NCI-H345 (cell line): ENCODE data around the gene AANAT.
A peak's percentile ranks its signal among the peaks of the same experiment; 100 is the strongest.

Experiments used
- DNase-seq: peaks from one replicate; lab custom pipeline; 2025; lab: John Stamatoyannopoulos, UW

Gene AANAT

DNA sequence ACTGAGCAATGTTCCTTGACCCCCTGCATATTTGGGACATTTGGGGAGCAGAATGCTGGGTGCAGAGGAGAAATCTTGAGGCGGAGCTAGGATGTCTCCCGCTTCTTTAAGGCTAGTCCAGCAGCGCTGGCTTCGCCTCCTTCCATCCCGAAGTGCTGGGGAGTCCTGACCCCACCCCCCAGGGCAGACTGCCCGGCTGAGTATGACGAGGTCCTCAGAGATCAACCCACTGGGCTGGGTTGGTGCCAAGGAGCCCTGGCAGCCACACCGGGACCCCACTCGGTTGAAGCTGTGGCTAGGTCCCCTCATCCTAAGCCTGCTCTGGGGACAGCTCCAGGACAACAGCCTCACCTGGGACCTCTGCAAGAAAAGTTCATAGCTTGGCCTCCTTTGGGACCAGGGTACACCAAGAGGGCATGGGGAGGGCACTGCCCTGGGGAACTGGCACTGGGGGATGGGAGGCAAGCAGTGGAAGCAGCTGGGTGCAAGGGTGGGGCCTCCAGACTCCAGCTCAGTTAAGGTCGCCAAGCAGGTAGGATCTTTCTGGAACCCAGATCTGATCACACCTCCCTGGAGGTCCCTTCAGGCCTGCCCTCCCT is 22.8 kb downstream of the AANAT start:
- no peak for DNase-seq

DNA sequence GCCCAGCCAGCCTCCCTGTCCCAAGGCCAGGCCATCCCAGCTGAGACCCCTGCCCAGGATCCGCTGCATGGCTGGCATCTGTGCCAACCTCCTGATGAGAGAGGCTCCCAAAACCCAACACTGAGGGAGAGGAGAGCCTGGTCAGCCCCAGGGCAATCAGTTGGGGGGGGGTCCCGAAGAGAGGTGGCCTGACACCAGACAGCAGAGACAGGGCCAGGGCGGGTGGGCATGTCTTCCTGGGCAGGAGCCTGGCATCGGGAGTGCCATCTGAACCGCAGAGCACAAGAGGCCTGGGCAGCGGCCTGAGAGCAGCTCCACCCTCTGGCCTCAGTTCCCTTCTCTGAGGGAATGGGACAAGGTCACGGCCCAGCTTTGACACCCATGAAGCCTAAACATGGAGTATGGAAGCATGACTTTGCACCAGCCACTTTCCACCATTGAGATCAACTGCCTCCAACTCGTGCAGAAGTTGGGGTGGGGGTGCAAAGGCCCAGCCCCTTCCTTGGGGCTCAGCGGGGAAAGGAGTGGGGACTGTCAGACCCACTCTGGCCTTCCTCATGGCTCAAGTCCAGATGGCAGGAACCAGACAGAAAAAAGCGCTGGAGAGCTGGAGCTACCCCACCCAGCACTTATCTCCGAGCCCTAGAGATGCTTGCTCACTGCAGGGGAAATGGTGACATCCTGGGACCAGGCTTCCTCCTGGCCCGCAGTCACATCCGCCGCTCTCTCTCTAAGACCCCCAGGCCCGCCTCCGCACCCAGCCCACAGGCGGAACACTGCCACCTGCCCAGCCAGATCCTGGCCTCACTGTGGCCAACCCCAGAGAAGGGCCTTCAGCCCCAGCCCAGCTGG is 24.1 kb downstream of the AANAT start:
- DNase-seq: no peak

DNA sequence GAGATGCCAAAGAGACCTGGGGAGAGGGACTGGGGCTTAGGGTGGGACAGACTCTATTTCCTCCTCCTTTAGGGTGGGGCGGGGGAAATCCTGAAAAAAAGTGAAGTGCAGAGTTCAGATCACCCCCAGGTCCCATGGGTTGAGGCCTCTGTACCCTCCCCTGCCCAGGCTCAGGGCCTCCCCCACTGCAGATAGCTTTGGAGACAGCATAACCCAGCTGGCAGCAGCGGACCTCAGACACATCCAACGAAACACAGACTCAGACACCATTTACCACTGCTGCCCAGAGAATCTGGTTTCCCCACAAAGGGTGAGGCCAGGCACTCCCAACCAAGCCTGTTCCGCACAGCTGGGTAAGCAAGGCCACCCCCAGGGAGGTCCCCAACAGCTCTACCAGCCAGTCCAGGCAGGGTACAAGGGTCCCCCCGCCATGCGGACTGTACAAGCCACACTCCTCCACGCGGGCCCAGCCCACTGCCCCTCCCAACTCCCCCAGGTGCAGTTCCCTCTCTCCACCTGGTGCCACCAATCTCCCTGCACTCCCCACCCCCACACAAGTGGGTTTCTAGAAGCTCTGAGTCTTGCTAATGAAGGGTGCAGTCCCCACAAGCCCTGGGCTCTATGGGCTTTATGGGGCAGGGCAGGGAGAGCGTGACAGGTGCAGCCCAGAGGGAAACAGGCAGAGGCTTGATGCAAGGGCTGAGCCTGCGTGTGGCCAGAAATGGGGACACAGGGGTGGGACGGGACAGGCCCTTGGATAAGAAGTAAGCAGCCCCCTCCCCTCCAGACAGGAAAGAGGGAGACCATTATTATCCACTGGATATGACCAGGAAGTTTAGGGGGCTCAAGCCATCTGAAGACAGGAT is 25.0 kb downstream of the AANAT start:
- DNase-seq: no peak

DNA sequence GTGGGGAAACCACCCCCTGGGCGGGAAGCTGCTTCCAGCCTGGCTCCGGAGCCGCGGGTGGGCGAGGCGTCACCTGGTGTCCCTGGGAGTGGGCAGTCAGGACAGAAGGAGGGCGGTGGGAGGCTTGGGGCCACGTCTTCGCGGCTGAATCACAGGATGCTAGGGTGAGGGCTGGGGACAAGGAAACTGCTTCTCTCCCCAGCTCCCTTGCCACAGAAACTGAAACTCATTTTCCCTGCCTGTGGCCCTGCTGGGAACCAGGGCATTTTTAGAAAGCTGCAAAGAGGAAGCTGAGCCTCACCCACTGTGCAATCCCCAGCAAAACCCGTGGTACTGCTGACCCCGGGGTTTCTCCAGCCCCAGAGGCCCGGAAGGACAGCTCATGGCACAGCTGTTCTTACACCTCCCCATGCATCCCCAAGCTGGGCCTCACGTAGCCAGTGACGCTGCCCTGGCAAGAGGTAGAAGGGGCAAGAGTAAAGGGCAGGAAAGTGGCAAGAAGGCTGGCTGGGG is 25.6 kb downstream of the AANAT start:
- no peak for DNase-seq

DNA sequence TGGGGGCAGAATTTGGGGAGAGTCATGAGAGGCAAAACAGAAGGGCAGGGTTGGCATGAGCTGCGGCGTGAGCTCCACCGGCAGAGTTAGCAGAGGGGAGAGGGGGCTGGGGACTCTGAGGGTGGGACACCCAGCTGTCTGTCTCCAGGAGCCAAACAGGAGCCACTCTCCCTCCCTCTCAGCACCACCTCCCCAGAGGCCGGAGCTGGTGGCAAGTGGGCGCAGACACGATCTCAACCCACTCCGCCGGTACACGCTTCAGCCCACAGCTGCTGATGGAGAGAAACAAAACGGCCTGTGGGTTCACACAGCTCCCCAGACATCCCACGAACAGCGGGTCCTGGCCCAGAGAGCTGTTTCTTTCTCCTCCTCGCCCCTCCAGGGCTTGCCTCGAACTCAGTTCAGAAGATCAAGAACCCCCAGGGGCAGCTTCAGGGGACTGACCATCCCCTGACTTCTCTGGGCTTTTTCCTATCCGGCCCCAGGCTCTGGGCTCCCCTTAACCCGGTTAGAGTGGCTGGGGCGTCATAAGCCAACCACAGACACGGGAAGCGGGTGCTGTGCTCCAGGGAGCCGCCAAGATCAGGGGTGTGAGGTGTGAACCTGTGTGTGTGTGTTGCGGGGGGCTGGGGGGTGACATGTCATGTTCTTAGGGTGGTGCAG is 26.2 kb downstream of the AANAT start:
- no peak for DNase-seq

DNA sequence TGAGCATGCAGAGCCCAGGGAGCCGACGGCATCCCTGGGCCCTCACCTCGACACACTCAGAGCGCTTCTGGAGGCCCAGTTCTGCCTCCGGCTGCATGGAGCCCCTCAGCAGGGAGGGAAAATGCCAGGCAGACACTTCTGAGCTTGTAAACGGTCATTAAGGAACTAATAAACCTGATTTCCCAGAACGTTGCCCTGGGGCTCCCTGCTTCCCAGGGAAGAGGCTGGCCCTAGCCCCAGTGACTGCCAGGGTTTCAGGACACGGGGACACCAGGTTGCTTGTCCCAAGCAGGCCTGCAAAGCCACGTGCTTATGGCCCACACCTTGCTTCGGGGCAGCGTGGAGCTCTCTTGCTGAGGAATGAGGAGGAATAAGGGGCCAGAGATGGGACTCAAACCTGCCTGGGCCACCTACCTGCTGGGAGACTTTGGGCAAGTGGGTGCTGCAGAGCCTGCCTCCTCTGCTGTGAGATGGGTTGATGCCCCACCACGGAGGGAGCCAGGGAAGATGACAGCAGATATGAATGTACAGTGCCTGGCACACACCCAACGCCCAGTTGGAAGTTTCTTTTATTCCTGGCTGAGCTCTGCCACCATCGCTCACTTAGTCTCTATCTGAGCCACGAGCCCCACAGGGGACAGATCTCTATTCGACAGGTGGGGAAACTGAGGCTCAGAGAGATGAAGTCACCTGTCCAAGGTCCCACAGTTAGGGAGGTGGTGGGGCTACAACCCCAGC is 28.4 kb downstream of the AANAT start:
- DNase-seq: no peak

DNA sequence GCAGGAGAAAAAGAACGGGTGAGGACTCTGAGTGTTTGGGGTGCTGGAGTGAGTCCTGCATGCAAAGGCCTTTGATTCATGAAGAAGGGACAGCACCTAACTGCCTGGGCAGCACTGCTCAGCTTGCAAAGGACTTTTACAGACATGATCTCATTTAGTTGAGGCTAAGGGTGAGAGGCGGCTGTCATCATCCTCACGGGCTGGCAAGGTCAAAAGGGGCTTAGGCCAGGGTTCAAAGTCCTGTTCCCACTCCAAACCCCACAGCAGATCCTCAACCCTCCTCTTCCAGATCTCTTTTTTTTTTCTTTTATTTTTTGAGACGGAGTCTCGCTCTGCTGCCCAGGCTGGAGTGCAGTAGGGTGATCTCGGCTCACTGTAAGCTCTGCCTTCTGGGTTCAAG is 29.1 kb downstream of the AANAT start:
- no peak for DNase-seq

DNA sequence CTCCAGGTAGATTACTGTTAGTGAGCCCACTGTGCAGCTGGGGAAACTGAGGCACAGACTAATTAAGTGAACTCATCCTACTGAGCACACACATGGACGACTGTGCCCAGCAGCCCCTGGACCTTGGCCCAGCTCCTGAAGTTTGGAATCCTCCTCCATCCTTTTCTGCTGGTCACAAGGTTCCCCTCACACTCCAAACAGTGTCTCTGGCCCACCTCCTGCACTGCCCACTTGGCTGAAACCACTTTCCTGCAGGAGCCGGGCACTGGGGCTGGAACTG is 30.2 kb downstream of the AANAT start:
- DNase-seq: no peak

DNA sequence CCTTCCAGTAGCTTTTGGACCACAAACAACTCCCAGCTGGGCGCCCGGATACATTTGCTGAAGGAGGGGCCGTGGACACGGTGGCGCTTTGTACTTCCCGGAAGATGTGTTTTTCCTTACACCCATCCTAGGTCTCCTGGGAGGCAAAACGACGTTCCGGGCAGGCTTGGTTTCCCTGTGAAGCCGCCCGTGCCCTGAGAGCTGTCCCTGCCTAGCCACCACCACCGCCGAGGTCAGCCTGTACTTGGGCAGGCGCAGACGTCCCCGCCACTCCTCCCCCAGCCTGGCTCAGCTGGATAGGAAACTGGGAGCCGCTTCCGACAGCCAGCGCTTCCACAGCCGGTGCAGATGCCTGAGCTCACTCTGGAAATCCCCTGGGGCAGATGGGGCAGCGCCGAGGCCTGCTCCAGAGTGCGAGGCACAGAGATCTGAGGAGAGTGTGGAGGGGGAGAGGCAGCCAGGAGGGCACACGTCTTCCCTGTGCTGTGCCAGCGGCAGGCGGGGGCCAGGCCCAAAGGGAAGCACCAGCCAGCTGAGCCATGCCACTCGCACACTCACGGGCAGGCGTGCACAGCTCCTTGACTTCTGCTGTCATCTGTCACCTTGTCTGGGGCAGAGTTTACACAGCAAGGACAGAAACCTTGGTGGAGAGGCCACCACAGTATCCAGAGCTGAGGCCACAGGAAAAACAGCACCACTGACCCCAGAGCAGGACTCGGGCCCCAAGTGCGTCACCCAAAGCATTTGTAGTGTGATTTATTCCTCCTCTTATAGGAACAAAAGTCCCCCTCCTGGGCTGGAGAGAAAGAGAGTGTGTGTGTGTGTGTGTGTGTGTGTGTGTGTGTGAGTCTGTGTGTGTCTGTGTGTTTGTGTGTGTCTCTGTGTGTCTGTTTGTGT is 30.8 kb downstream of the AANAT start:
- no peak for DNase-seq

DNA sequence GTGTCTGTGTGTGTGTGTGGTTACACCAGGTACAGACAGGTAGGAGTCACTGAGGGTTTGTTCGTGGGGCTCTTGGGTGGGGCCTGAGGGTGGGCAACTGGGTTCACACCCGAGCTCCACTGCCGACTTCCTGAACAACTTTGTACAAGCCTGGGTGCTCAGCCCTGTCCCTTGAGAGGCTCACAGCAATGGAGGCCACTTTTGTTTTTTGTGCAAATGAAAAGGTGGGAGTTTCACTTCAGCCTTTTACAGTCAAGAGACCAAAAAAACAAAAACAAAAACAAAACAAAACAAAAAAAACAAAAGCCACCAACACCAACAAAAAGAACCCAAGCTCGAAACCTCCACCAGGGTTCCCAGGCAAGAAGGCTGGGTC is 31.5 kb downstream of the AANAT start:
- no peak for DNase-seq

DNA sequence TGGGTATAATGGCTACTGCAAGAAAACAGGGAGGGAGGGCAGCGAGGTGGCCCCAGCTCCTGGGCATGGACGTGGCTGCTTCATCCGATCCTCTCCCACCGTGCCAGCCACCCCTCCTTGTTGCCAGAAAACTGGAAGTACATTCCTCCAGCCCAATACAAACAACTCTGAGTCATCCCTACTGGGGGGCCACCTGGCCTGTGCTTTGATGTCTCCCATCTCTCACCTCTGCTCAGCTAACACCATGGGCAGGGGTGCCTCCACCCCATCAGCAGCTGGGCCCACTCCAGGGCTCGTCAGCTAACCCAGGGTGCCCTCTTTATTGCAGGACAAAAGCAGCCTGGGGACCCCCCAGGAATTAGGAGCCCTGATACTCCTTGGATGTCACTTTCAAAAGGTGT is 31.9 kb downstream of the AANAT start:
- DNase-seq: no peak

DNA sequence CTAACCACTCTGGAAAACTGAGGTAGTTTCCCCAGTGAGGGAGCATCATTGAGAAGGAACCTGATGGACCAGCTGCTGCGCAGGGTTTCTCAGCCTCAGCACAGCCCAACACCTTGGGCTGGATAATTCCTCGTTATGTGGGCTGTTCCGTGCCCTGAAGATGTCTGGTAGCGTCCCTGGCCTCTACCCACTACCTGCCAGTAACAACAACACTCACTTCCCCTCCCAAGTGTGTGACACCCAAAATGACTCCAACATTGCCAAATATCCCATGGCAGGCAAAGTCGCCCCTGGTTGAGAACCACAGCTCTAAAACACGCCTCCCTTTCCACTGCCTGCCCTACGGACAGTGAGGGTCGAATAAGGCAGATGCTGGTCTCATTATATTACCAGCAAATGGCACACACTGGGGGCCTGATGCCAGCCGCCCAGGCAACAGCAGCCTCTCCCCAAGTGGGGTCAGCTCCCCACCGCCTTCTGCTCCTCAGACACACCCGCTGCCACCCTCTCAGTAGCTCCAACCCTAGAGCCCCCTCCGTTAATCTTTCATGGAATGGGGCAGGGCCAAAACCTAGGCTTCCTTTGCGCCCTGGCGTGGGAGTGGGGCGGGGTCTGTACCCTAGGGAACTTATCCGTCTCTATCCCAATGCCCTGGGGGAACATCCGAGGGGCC is 32.8 kb downstream of the AANAT start:
- DNase-seq: no peak

DNA sequence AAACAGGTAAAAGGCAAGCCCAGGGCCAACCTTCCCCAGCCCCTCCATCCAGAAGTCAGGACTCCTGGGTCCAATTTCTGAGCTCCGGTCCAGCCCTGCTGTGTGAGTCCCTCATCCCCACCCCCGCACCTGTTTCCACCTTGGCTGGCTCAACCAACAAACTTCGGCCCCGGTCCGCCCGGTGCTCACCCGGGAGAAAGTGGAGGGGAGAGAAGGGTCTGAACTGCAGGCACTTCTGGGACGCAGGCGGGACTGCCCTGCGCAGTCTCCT is 33.3 kb downstream of the AANAT start:
- no peak for DNase-seq

DNA sequence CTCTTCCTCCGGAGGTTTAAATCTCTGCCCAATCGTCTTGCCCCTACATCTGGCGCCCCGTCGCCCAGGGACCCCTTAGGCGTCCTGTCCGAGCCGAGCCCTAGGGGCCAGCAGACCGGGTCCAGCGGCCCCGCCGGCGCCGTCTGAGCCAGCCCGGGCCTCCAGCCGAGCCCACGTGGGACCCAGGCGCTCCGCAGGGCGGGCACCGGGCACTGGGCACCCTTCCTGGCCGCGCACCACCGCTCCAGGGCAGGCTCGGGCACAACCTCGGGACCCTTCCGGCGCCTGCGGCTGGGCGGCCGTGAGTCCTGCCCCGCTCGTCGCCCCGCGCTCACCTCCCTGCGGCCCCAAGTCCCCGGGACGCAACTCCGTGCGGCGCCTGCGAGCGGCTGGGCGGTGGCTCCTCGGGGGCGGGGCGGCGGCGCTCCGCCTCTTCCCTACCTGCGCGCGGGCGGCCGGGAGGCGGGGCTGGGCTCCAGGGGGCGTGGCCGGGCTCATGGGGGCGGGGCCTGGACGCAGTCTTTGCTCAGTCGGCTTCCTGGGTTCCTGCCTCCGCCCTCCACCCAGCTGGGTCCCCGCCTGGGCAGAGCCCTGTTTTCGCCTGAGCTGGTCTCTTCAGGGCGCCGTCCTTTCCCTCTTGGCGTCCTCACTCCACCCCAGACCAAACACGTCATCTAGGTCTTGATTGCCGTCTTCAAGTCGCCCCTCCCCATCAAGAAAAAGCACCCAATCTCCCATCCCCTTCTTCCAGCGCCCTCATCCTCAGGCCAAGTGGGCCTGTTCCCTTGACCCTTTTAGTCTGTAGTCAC is 33.8 kb downstream of the AANAT start, which contains the start of gene RHBDF2:
TSS of gene RHBDF2 (minus strand) at position 406 of the 809 bp plus-strand sequence. CDS start 19,899 bp downstream, outside the sequence.
- DNase-seq: peak; percentile 89

DNA sequence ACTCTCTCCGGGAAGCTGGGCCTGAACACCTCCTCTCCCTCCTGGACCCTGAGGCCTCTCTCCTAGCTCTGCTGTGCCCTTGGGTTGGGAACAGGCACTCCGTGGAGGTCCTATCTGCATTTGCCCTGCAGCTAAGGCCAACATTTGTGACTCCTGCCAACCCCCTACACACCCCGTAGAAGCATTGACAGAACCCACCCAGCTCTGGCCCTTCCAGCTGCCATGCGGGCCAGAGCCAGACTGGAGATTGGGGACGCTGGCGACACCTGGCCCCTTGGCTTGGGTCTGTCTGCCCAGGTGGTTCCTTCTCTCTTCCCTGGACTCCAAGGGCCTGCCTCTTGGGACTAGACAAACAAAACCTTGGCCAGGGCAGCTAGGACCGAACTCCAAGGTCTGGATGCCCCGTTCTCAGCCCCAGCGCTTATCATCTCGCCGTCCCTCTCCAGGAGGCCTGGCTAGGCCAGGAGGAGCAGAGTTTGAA is 34.5 kb downstream of the AANAT start:
- DNase-seq: no peak

DNA sequence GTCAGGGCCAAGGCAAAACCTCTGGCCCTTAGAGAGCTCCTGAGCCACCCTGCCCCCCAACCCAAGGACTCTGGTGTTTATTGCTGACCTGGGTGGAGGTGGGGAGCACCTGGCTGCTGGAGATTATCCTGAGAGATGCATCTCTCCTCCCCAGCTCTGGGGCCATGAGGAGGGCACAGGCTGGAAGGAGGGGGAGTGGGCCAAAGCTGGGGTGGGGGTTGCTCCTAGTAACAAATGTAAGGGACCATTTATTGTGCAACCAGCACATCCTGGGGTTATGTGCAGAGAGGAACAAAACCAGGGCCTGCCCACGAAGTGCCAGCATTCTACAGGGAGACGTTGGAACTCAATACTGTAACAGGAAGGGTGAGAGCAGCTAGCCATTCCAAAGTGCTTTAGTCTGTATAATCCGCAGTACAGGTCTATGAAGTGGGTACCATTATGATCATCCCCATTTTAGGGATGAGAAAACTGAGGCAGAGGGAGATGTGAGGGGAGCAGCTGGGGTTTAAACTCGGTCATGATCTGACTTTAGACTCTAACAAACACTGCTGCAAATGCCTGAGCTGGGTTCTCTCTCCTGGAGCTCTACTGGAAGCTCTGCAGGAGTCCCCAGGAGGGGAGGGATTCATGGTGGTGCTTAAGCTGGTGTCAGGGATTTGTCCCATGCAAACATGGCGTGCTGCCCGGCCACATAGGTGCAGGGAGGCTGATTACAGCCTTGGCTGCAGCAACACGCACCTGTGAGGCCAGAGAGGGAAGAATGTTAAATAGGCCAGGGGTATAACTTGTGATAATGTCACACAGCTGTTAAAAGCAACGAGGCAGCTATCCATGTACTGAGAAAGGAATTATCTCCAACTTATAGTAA is 35.2 kb downstream of the AANAT start:
- no peak for DNase-seq

DNA sequence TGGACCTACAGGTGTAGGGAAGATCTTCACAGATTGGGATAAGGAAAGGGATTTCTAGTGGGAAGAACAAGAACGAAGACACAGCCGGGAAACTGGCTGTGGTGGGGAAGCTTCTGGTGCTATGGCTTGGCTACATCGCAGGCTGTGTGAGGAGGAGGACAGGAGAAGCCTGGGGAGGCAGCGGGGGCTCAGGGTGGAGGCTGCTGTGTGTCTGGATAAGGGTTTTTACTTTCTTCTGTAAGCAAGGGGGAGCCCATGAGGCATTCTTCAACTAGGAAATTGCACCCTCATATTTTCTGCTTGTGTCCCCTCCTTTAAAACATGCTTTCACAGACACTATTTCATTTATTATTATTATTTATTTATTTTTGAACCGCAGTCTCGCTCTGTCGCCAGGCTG is 36.7 kb downstream of the AANAT start:
- DNase-seq: no peak
